ENCODE measurements around the gene COBLL1. TPM values are rescaled to one million over a fixed set of nuclear protein-coding genes. Genes with fewer than 3 reads are reported as not detected.
"Not testable (repeated sequence)": the region's sequence is repeated elsewhere in the genome, so short reads cannot be mapped to it uniquely, and the experiment has no call there.

COBLL1 gene
- polyA plus RNA-seq, 6 donors from 2014 or later = 39.0 to 91.5 (median 76.4) TPM

DNA sequence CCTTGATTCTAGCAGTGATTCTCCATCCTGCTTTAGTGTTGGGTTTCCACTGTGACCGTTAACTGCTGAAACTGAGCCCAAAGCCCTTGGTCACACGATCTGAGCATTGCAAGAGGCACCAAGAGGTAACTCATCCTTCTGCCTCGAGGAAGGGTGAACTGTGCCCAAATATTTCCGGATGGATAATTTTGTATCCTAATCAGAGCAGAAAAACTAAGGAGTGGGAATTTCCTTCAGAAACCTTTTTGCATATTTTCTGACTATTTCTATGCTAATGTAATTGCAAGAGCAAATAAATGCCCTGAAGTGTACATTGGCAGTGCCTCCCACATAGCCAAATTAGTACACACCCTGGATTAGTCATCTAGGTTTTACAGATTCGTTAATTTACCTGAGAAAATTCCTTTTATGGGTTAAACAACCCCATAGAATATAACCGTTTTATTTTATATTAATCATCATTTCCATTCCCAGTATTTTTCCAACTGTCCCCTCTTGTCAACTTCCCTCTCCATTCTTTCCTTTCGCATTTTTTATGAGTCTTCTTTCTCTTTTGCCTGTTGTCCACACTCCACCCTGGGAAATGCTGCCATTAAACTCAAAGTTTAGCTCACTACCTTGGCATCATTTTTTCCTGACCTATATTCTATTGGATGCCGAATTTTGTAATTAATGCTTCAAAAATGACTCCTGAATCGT, 31.7 kb upstream of the COBLL1 start:
- no peaks in the 10 kb centered on the region for H3K36me3 Mint-ChIP-seq
- H3K9me3 Mint-ChIP-seq = peaks cover 0 to 4% (median 0%) of the 10 kb centered on the region in 7 donors
- no peak for ATAC-seq (ENCODE audit: low read depth in 2 of 2)
- no peak for DNase-seq
- H3K4me3 Mint-ChIP-seq = no peak overlapping the region
- no peaks in the 10 kb centered on the region for H3K27me3 Mint-ChIP-seq
- H3K27ac Mint-ChIP-seq = peak overlapping the region in 1 of 6 donors; percentile 39
- H3K4me1 Mint-ChIP-seq = peaks cover 17 to 29% (median 21%) of the 10 kb centered on the region in 3 donors

DNA sequence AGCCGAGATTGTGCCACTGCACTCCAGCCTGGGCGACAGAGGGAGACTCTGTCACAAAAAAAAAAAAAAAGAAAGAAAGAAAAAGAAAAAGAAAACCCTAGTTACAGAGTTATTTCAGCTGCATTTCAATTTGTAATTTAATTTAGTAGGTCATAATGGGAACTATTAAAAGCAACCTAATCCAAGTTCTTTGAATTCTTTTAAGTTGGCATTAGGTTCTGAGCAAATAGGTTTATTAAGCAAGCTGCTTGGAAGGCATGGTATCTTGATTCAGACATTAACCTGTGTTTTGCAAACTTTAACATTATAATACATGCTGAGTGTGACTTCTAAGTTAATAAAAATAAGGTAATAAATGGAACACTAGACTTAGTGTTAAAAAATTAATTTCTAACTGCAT, 29.8 kb upstream of the COBLL1 start:
- ATAC-seq (ENCODE audit: low read depth in 2 of 2) = no peak
- H3K4me3 Mint-ChIP-seq = no peak overlapping the region
- H3K36me3 Mint-ChIP-seq = no peaks in the 10 kb centered on the region
- no peak overlapping the region for H3K27ac Mint-ChIP-seq
- peaks cover 18 to 32% (median 26%) of the 10 kb centered on the region in 3 donors for H3K4me1 Mint-ChIP-seq
- no peak for DNase-seq
- no peaks in the 10 kb centered on the region for H3K9me3 Mint-ChIP-seq
- no peaks in the 10 kb centered on the region for H3K27me3 Mint-ChIP-seq

DNA sequence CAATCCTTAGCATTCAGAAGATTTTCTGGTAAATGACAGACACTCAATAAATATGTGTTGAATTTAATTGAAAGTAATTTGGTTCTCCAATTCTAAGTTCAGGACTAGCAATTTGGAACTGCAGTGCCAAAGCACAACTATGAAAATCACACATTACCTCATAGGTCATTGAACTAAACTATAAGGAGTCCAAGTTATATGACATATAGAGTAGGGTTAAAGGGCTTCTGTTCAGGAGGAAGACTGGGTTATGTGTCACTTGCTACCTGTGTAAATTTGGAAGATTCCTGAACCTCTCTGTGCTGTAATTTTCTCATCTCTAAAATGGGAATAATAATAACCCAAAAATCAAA, 27.8 kb upstream of the COBLL1 start:
- ATAC-seq (ENCODE audit: low read depth in 2 of 2) (no peak), DNase-seq (no peak)
- Mint-ChIP-seq H3K27me3 (no peaks in the 10 kb centered on the region), H3K36me3 (no peaks in the 10 kb centered on the region), H3K4me1 (peaks cover 23 to 39% (median 35%) of the 10 kb centered on the region in 3 donors), H3K4me3 (no peak overlapping the region), H3K9me3 (no peaks in the 10 kb centered on the region), H3K27ac (peak overlapping the region in 2 of 6 donors; percentile 44 to 73)

DNA sequence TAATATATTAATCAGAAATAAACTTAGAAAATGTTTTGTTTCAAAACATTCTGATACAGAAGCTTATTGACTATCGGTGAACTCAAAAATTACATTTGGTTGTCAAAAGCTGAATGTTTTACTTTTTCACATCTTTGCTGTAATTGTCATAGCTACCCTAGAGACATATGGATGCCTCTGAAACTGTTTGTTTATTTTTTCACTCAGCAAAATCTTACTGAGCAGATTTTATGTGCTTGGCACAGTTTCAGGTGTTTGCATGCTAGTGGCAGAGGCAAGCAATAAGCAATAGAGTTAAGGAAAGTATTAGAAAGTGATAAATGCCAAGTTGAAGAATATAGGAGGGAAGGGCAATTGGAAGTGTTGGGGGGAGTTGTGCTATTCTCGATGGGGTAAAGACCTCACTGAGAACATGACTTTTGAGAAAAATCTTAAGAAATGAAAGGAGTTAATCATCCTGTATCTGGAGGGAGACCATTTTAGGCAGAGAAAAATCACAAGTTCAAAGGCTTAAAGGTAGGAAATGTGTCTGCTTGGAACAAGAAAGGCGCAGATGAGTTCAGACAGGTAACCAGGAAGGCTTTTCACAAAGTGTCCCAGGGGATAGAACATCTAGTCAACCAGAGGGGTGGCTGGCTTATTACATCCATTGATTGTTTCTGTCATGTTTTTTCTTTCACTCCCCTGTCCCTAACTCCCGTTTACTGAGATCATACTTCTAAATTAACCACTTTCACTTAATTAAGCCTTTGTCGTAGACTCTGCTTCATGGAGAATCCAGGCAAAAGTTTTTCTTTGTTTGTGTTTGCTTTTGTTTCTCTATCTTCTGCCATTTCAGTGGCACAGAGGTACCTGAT, 27.2 kb upstream of the COBLL1 start:
- H3K9me3 Mint-ChIP-seq = no peaks in the 10 kb centered on the region
- no peak for ATAC-seq (ENCODE audit: low read depth in 2 of 2)
- peaks cover 23 to 37% (median 35%) of the 10 kb centered on the region in 3 donors for H3K4me1 Mint-ChIP-seq
- H3K4me3 Mint-ChIP-seq = no peak overlapping the region
- H3K36me3 Mint-ChIP-seq = no peaks in the 10 kb centered on the region
- peak overlapping the region; percentile 12 to 82 (median 57) for H3K27ac Mint-ChIP-seq
- DNase-seq = no peak
- H3K27me3 Mint-ChIP-seq = no peaks in the 10 kb centered on the region

DNA sequence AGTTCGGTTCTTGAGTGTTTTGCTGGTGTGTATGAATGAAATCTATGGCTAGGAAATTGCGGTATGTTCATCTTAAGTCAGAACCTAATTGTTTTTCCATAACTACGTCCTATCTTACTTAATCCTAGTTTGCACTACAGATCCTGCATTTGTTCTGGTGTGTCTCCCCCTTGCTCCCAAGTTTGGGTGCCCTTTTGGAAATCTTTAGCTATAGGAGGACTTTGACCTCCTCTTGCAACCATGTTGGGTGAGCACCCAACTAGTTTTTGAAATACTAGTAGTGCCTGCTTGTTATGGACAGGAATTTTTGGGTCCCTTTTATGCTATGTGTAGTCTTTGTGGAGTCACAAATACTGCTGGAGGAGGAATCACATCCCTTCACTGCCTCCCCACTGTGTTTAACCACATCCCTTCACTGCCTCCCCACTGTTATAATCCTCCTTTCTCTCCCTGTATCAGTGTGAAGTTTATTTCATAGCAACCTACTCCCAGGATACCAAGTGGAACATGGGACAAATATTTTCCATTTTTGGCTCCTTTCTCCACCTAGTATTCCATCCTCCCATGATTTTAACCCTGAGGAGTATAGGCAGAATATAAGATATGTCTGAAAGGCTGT, 26.3 kb upstream of the COBLL1 start:
- Mint-ChIP-seq H3K27ac (peak overlapping the region; percentile 2 to 84 (median 73)), H3K27me3 (no peaks in the 10 kb centered on the region), H3K4me3 (peak overlapping the region in 4 of 8 donors; percentile 38 to 65 (median 53)), H3K36me3 (peaks cover 0 to 4% of the 10 kb centered on the region in 2 donors), H3K9me3 (no peaks in the 10 kb centered on the region), H3K4me1 (peaks cover 28 to 42% (median 35%) of the 10 kb centered on the region in 3 donors)
- DNase-seq (no peak), ATAC-seq (ENCODE audit: low read depth in 2 of 2) (no peak)

GRCh38 chr2:164866381-164866780, 24.8 kb upstream of the COBLL1 start:
- DNase-seq (peak; percentile 64), ATAC-seq (ENCODE audit: low read depth in 2 of 2) (peak; percentile 94 to 96)
- H3K36me3 Mint-ChIP-seq, H3K9me3 Mint-ChIP-seq, H3K27me3 Mint-ChIP-seq: not testable (repeated sequence)
- peak overlapping the region; percentile 18 to 91 (median 84) for H3K27ac Mint-ChIP-seq
- H3K4me3 Mint-ChIP-seq = peak overlapping the region; percentile 1 to 86 (median 56)
- H3K4me1 Mint-ChIP-seq = peaks cover 32 to 42% (median 35%) of the 10 kb centered on the region in 3 donors

- Mint-ChIP-seq H3K27me3 (no peaks in the 10 kb centered on the region), H3K9me3 (peaks cover 0 to 4% (median 0%) of the 10 kb centered on the region in 7 donors), H3K36me3 (peaks cover 8 to 10% of the 10 kb centered on the region in 2 donors), H3K4me1 (peaks cover 4 to 15% (median 10%) of the 10 kb centered on the region in 3 donors), H3K4me3 (no peak overlapping the region), H3K27ac (no peak overlapping the region)
- DNase-seq (no peak), ATAC-seq (ENCODE audit: low read depth in 2 of 2) (no peak)
Observed at GRCh38 chr2:164860694-164861042, 19.0 kb upstream of the COBLL1 start.

DNA sequence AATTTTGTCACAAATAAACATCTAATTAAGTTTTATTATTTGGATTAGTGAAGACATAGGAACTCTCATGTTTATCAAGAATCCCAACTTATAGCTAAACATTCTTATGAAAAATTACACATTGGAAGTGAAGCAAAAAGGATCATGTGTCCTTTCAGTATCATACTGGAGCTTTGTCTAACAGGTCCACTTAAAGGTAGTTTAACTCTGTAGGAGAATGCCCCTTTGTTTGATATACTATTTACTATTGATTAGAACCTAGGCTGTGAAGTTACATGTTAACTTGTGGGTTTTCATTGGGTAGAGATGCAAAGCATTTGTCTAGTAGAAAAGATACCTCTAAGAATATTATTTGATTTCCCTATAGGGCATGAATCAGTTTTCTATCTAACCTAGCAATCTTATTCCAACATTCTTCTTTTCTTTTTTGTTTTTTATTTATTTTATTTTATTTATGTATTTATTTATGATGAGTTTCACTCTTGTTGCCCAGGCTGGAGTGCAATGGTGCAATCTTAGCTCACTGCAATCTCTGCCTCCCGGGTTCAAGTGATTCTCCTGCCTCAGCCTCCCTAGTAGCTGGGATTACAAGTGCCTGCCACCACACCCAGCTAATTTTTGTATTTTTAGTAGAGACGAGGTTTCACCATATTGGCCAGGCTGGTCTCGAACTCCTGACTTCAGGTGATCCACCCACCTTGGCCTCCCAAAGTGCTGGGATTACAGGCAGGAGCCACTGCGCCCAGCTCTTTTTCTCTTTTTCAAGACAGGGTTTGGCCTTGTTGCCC, 18.5 kb upstream of the COBLL1 start:
- not testable (repeated sequence) for ATAC-seq (ENCODE audit: low read depth in 2 of 2); H3K27ac Mint-ChIP-seq; H3K4me3 Mint-ChIP-seq; DNase-seq; H3K27me3 Mint-ChIP-seq; H3K9me3 Mint-ChIP-seq
- Mint-ChIP-seq H3K4me1 (peaks cover 2 to 20% (median 10%) of the 10 kb centered on the region in 3 donors), H3K36me3 (peaks cover 8 to 10% of the 10 kb centered on the region in 2 donors)

DNA sequence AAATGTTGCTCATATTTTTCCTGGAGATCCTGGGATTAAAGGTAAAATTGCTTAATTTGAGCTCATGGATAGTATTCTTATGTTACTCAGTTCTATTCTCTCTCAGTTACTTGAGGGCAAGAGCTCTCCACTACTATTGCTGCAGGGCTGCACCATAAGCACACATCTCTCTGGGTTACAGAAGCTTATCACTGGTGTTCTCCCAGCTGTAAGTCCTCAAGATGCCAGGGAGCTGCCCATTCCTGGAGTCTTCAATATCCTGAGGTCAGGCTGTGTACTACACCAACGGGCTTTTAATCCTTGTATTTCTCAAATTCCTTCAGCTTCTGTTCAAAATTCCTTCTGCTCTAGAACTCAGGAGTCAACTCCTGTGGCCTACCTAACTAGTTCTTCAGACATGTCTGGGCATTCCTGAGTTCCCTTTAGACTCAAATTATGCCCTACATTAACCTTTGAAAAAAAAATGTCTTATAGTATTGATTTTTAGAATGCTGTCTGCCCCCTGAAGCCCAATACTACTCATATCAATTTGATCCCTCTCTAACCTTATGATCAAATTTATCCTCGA, 17.7 kb upstream of the COBLL1 start:
- Mint-ChIP-seq H3K36me3 (peaks cover 8 to 10% of the 10 kb centered on the region in 2 donors), H3K4me1 (peaks cover 0 to 20% (median 5%) of the 10 kb centered on the region in 3 donors), H3K27me3 (no peaks in the 10 kb centered on the region), H3K27ac (peak overlapping the region in 1 of 6 donors; percentile 4), H3K4me3 (no peak overlapping the region), H3K9me3 (peaks cover 0 to 4% (median 0%) of the 10 kb centered on the region in 7 donors)
- ATAC-seq (ENCODE audit: low read depth in 2 of 2) (no peak), DNase-seq (no peak)

- Mint-ChIP-seq H3K36me3 (no peaks in the 10 kb centered on the region), H3K27ac (peak overlapping the region in 1 of 6 donors; percentile 91), H3K9me3 (no peaks in the 10 kb centered on the region), H3K4me3 (no peak overlapping the region), H3K27me3 (no peaks in the 10 kb centered on the region), H3K4me1 (peaks cover 12 to 18% (median 12%) of the 10 kb centered on the region in 3 donors)
- no peak for ATAC-seq (ENCODE audit: low read depth in 2 of 2)
- DNase-seq = no peak
Observed at GRCh38 chr2:164852086-164852485, 10.5 kb upstream of the COBLL1 start.

GRCh38 chr2:164850235-164850634, 8.6 kb upstream of the COBLL1 start:
- Mint-ChIP-seq H3K27me3 (no peaks in the 10 kb centered on the region), H3K4me3 (peak overlapping the region in 5 of 8 donors; percentile 39 to 69 (median 50)), H3K27ac (peak overlapping the region in 3 of 6 donors; percentile 10 to 73 (median 36)), H3K36me3 (no peaks in the 10 kb centered on the region), H3K4me1 (peaks cover 12 to 14% (median 12%) of the 10 kb centered on the region in 3 donors), H3K9me3 (no peaks in the 10 kb centered on the region)
- ATAC-seq (ENCODE audit: low read depth in 2 of 2) (peak; percentile 93 to 95), DNase-seq (peak; percentile 51)

GRCh38 chr2:164849506-164849905, 7.9 kb upstream of the COBLL1 start:
- DNase-seq (no peak), ATAC-seq (ENCODE audit: low read depth in 2 of 2) (no peak)
- Mint-ChIP-seq H3K27me3 (no peaks in the 10 kb centered on the region), H3K4me3 (peak overlapping the region in 1 of 8 donors; percentile 21), H3K9me3 (no peaks in the 10 kb centered on the region), H3K4me1 (peaks cover 14 to 15% (median 14%) of the 10 kb centered on the region in 3 donors), H3K36me3 (no peaks in the 10 kb centered on the region), H3K27ac (no peak overlapping the region)

Data from naive B cell (primary cell).